Measurements from ENCODE around the gene AIF1. TPM values are rescaled to one million over a fixed set of nuclear protein-coding genes. Genes with fewer than 3 reads are reported as not detected.

Gene AIF1
- total RNA-seq, 2 experiments from 2014 or later = 16.3 to 22.0 TPM

GRCh38 chr6:31575952-31576685, 38.9 kb upstream of the AIF1 start:
- Histone ChIP-seq H3K4me2 (ENCODE audit: low read length) (peak overlapping the region; percentile 86), H3K9me2 (ENCODE audit: insufficient read depth, low read length) (no peaks in the 10 kb centered on the region), H3K79me2 (ENCODE audit: insufficient read depth, low read depth, low read length) (peaks cover 14% of the 10 kb centered on the region; the same call in 1 of the 2 replicates), H2AFZ (ENCODE audit: low read length) (peak overlapping the region; percentile 57), H3K36me3 (ENCODE audit: insufficient read depth, low read length) (peaks cover 13% of the 10 kb centered on the region; the same call in 1 of the 2 replicates), H4K20me1 (ENCODE audit: insufficient read depth, low read length) (no peaks in the 10 kb centered on the region), H3K4me3 (ENCODE audit: low read depth, low read length, poor library complexity, severe bottlenecking) (peak overlapping the region; percentile 69), H3K4me1 (ENCODE audit: insufficient read depth, low read length, poor library complexity, severe bottlenecking) (peaks cover 84% of the 10 kb centered on the region), H3K27ac (ENCODE audit: low read depth, low read length, poor library complexity, severe bottlenecking) (peak overlapping the region; percentile 42), H3K9me3 (ENCODE audit: low read length) (no peaks in the 10 kb centered on the region)
- TSS peak; percentile 60 for BruUV-seq (replicated peaks)
- intact Hi-C loops (cut with micrococcal nuclease; ENCODE audit: unreplicated experiment) = no loop called here
- CTCF ChIA-PET (ENCODE audit: unreplicated experiment) = interaction anchor here (1.7 to 1.8 kb wide), 2 partner anchors 11 to 22 kb away, joined by 5 read pairs; partner anchors contain the start of gene LST1
- POLR2A ChIA-PET = interaction anchor here (0.7 to 2.1 kb wide), 13 partner anchors 8 to 460 kb away, joined by 3 to 10 read pairs (median 5); partner anchors contain the start of genes NCR3 and NFKBIL1
- peak; percentile 66 for DNase-seq (ENCODE audit: low spot score)
- no peak for TF ChIP-seq EZH2phosphoT487 (IDR thresholded peaks at IDR 0.05; ENCODE audit: borderline replicate concordance, low read depth, low read length)
- TF ChIP-seq CTCF (conservative IDR thresholded peaks at IDR 0.05; ENCODE audit: low read length) = no peak

GRCh38 chr6:31576897-31577578, 38.0 kb upstream of the AIF1 start:
- POLR2A ChIA-PET = interaction anchor here (0.9 to 1.9 kb wide), 8 partner anchors 14 to 82 kb away, joined by 3 to 10 read pairs (median 4); partner anchors contain the start of genes DDX39B, NCR3 and NFKBIL1
- DNase-seq (ENCODE audit: low spot score) = no peak

More at GRCh38 chr6:31576897-31577578, 38.0 kb upstream of the AIF1 start:
- no peaks in the 10 kb centered on the region for H4K20me1 ChIP-seq (ENCODE audit: insufficient read depth, low read length)
- H3K9me2 ChIP-seq (ENCODE audit: insufficient read depth, low read length) = no peaks in the 10 kb centered on the region
- peak overlapping the region; percentile 42 for H3K27ac ChIP-seq (ENCODE audit: low read depth, low read length, poor library complexity, severe bottlenecking)
- intact Hi-C loops (cut with micrococcal nuclease; ENCODE audit: unreplicated experiment) = no loop called here
- H3K4me3 ChIP-seq (ENCODE audit: low read depth, low read length, poor library complexity, severe bottlenecking) = peak overlapping the region; percentile 69
- peaks cover 15% of the 10 kb centered on the region; the same call in 1 of the 2 replicates for H3K79me2 ChIP-seq (ENCODE audit: insufficient read depth, low read depth, low read length)
- H2AFZ ChIP-seq (ENCODE audit: low read length) = no peak overlapping the region
- TF ChIP-seq CTCF (conservative IDR thresholded peaks at IDR 0.05; ENCODE audit: low read length) (no peak), EZH2phosphoT487 (IDR thresholded peaks at IDR 0.05; ENCODE audit: borderline replicate concordance, low read depth, low read length) (no peak)
- peaks cover 13% of the 10 kb centered on the region; the same call in 1 of the 2 replicates for H3K36me3 ChIP-seq (ENCODE audit: insufficient read depth, low read length)
- H3K9me3 ChIP-seq (ENCODE audit: low read length) = no peaks in the 10 kb centered on the region
- no TSS peak for BruUV-seq (replicated peaks)
- H3K4me1 ChIP-seq (ENCODE audit: insufficient read depth, low read length, poor library complexity, severe bottlenecking) = peaks cover 79% of the 10 kb centered on the region
- CTCF ChIA-PET (ENCODE audit: unreplicated experiment) = interaction anchor here (0.8 to 1.8 kb wide), 3 partner anchors 10 to 31 kb away, joined by 5 to 7 read pairs (median 5); partner anchors contain the start of genes ATP6V1G2 and LST1
- H3K4me2 ChIP-seq (ENCODE audit: low read length) = peak overlapping the region; percentile 86

Data from OCI-LY7 (cell line).